ENCODE measurements around the gene RAB29.
"Not testable (repeated sequence)": the region's sequence is repeated elsewhere in the genome, so short reads cannot be mapped to it uniquely, and the experiment has no call there.

RAB29 gene

GRCh38 chr1:205726619-205727125 is 48.6 kb downstream of the RAB29 start:
- Mint-ChIP-seq H3K9me3 (no peaks in the 10 kb centered on the region), H3K27me3 (no peaks in the 10 kb centered on the region), H3K4me1 (peaks cover 33% of the 10 kb centered on the region), H3K36me3 (peaks cover 12% of the 10 kb centered on the region), H3K4me3 (no peak overlapping the region), H3K27ac (no peak overlapping the region)

GRCh38 chr1:205725514-205725913 is 49.8 kb downstream of the RAB29 start:
- Mint-ChIP-seq H3K27me3 (no peaks in the 10 kb centered on the region), H3K4me3 (no peak overlapping the region), H3K4me1 (peaks cover 24% of the 10 kb centered on the region), H3K27ac (no peak overlapping the region), H3K36me3 (peaks cover 12% of the 10 kb centered on the region), H3K9me3 (no peaks in the 10 kb centered on the region)

GRCh38 chr1:205720740-205721139 is 54.5 kb downstream of the RAB29 start:
- not testable (repeated sequence) for H3K27me3 Mint-ChIP-seq, H3K4me3 Mint-ChIP-seq, H3K4me1 Mint-ChIP-seq, H3K9me3 Mint-ChIP-seq
- peak overlapping the region; percentile 69 for H3K27ac Mint-ChIP-seq
- H3K36me3 Mint-ChIP-seq = peaks cover 13% of the 10 kb centered on the region

- H3K9me3 Mint-ChIP-seq = no peaks in the 10 kb centered on the region
- H3K27me3 Mint-ChIP-seq = no peaks in the 10 kb centered on the region
- peak overlapping the region; percentile 63 for H3K27ac Mint-ChIP-seq
- peaks cover 14% of the 10 kb centered on the region for H3K36me3 Mint-ChIP-seq
- no peak overlapping the region for H3K4me3 Mint-ChIP-seq
- H3K4me1 Mint-ChIP-seq = peaks cover 13% of the 10 kb centered on the region
Observed at GRCh38 chr1:205719762-205720161, 55.5 kb downstream of the RAB29 start.

- Mint-ChIP-seq H3K4me1 (peaks cover 18% of the 10 kb centered on the region), H3K27ac (no peak overlapping the region), H3K9me3 (no peaks in the 10 kb centered on the region), H3K27me3 (no peaks in the 10 kb centered on the region), H3K36me3 (peaks cover 12% of the 10 kb centered on the region), H3K4me3 (no peak overlapping the region)
Observed at GRCh38 chr1:205719015-205719414, 56.3 kb downstream of the RAB29 start.
